ENCODE data around the gene CTNNB1.
"Not testable (repeated sequence)": the region's sequence is repeated elsewhere in the genome, so short reads cannot be mapped to it uniquely, and the experiment has no call there.

The CTNNB1 gene

DNA sequence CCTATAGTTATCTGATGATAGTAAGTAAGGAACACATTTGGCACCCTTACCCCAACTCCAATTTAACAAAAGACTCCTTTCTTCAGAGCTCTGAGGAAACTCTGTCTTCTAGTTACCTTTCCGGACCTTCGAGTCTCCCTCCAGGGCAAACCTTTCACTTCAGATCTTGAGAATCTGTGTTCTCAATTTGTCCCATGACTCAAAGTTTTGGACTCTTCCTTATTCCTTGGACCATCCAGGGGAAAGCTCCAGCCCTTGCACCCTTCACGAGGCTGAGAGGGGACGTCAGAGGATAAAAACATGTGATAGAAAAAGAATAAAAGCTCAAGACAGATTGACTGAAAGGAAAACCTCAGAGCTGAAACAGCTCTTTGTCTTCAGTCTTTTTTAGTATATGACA is 76.9 kb downstream of the CTNNB1 start:
- no peak for DNase-seq (ENCODE audit: low spot score)
- TF ChIP-seq, protein P1, sequence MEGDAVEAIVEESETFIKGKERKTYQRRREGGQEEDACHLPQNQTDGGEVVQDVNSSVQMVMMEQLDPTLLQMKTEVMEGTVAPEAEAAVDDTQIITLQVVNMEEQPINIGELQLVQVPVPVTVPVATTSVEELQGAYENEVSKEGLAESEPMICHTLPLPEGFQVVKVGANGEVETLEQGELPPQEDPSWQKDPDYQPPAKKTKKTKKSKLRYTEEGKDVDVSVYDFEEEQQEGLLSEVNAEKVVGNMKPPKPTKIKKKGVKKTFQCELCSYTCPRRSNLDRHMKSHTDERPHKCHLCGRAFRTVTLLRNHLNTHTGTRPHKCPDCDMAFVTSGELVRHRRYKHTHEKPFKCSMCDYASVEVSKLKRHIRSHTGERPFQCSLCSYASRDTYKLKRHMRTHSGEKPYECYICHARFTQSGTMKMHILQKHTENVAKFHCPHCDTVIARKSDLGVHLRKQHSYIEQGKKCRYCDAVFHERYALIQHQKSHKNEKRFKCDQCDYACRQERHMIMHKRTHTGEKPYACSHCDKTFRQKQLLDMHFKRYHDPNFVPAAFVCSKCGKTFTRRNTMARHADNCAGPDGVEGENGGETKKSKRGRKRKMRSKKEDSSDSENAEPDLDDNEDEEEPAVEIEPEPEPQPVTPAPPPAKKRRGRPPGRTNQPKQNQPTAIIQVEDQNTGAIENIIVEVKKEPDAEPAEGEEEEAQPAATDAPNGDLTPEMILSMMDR (IDR thresholded peaks at IDR 0.05; ENCODE audit: extremely low read depth, missing control alignments), result no peak

DNA sequence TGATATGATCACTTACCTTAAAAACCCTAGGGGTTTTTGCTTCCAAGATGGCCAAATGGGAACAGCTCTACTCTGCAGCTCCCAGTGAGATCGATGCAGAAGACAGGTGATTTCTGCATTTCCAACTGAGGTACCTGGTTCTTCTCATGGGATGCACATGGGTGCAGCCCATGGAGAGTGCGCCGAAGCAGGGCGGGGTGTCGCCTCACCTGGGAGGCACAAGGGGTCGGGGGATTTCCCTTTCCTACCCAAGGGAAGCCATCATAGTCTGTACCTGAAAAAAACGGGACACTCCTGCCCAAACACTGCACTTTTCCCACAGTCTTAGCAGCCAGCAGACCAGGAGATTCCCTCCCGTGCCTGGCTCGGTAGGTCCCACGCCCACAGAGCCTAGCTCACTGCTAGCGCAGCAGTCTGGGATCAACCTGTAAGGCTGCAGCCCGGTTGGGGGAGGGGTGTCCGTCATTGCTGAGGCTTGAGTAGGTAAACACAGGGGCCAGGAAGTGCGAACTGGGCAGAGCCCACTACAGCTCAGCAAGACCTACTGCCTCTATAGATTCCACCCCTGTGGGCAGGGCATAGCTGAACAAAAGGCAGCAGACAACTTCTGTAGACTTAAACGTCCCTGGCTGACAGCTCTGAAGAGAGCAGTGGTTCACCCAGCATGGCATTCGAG is 78.6 kb downstream of the CTNNB1 start:
- DNase-seq (ENCODE audit: low spot score), result no peak
- TF ChIP-seq, protein P1 (IDR thresholded peaks at IDR 0.05; ENCODE audit: extremely low read depth, missing control alignments), result no peak

DNA sequence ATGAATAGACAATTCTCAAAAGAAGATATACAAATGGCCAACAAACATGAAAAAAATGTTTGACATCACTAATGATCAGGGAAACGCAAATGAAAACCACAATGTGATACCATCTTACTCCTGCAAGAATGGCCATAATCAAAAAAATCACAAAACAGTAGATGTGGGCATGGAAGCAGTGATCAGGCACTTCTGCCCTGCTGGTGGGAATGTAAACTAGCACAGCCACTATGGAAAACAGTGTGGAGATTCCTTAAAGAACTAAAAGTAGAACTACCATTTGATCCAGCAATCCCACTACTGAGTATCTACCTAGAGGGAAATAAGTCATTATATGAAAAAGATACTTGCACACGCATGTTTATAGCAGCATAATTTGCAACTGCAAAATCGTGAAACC is 85.6 kb downstream of the CTNNB1 start:
- DNase-seq (ENCODE audit: low spot score), result not testable (repeated sequence)

DNA sequence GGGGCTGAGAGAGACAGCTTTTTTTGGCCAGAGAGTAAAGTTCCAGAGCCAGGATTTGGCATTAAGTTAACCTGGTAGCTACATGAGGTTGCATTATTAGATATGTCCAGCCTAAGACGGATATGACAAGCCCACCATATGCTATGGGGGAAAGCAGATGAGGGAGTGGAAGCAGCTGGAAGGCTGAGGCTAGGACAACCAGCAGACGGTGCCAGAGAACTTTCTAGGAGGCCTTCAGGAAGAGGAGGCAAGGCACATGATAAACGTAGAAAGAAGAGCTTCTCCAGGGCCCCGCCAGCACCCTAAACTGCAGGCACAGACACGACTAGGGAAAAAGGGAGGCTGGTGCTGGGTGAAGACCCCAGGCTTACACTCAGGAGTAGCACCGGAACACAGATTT is 87.0 kb downstream of the CTNNB1 start:
- no peak for DNase-seq (ENCODE audit: low spot score)
- TF ChIP-seq, protein P1 (IDR thresholded peaks at IDR 0.05; ENCODE audit: extremely low read depth, missing control alignments), result no peak

DNA sequence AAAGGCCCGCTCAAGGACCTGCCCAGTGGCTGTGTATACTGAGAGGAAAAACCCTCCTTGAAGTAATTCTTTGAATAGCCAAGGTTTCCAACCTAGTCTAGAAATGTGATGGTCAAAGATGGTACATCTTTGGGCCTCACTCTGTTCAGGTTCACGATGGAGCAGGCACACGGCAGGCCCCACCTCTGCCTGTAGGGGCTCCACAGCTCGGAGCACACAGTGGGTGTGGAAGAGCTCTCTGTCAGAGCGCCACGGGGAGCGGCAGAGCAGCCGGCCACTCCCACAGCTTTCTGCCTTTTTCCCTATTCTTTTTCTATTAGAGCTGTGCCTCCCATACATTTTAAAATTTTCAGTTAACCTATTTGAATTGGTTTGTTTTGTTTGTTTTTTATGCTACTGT is 89.5 kb downstream of the CTNNB1 start:
- TF ChIP-seq, protein P1 (IDR thresholded peaks at IDR 0.05; ENCODE audit: extremely low read depth, missing control alignments), result no peak

More for the DNA sequence above, 89.5 kb downstream of the CTNNB1 start:
- DNase-seq (ENCODE audit: low spot score), result no peak

All from GM20000 (cell line).